Liver (tissue), 9 donors: ENCODE data around the gene CDK19. TPM values are rescaled to one million over a fixed set of nuclear protein-coding genes. Genes with fewer than 3 reads are reported as not detected.

ENCODE experiments used
- DNase-seq: peaks from one replicate; pipeline ENCODE4 v3.0.0-alpha.2; 2017; ENCODE audit warnings: low spot score
- H3K27ac ChIP-seq, 2 donors: one replicate each; pipeline ENCODE4 v1.7.0; 2013; ENCODE audit warnings: inconsistent platforms in 2 of 2, low read length in 2 of 2, control low read depth in 1 of 2, low read depth in 1 of 2, mild to moderate bottlenecking in 1 of 2
- H3K27me3 ChIP-seq, 4 donors: one replicate each; pipeline versions ENCODE4 v1.6.1 to v1.7.0; 2013; ENCODE audit warnings: low read length in 3 of 4, inconsistent platforms in 1 of 4, mild to moderate bottlenecking in 1 of 4, moderate library complexity in 1 of 4; ENCODE audit not compliant: control insufficient read depth in 4 of 4, insufficient read depth in 4 of 4
- H3K36me3 ChIP-seq, 4 donors: one replicate each; pipeline versions ENCODE4 v1.6.1 to v1.7.0; 2013; ENCODE audit warnings: low read length in 3 of 4, mild to moderate bottlenecking in 3 of 4, low read depth in 1 of 4, moderate library complexity in 1 of 4; ENCODE audit not compliant: control insufficient read depth in 4 of 4, insufficient read depth in 3 of 4
- H3K4me1 ChIP-seq, 4 donors: one replicate each; pipeline versions ENCODE4 v1.6.1 to v1.7.0; 2013; ENCODE audit warnings: low read length in 3 of 4, mild to moderate bottlenecking in 3 of 4, moderate library complexity in 1 of 4; ENCODE audit not compliant: control insufficient read depth in 4 of 4, insufficient read depth in 4 of 4
- H3K4me3 ChIP-seq, 3 donors: one replicate each; pipeline versions ENCODE4 v1.6.1 to v1.7.0; 2013; ENCODE audit warnings: low read length in 3 of 3, control low read depth in 1 of 3, low read depth in 1 of 3, mild to moderate bottlenecking in 1 of 3
- H3K9ac ChIP-seq, 2 donors: one replicate each; pipeline ENCODE4 v1.7.0; 2013; ENCODE audit warnings: low read length in 2 of 2, mild to moderate bottlenecking in 2 of 2, moderate library complexity in 2 of 2, control low read depth in 1 of 2, low read depth in 1 of 2
- H3K9me3 ChIP-seq, 4 donors: one replicate each; pipeline versions ENCODE4 v1.6.1 to v1.7.0; 2013; ENCODE audit warnings: low read length in 3 of 4; ENCODE audit not compliant: control insufficient read depth in 4 of 4
- EGR1 ChIP-seq, 2 donors: IDR thresholded peaks; 2 replicates each; pipeline ENCODE4 v1.6.1; 2016 to 2018; ENCODE audit warnings: antibody characterized with exemption in 2 of 2, low read depth in 2 of 2
- FOXA1 ChIP-seq: IDR thresholded peaks from 2 replicates; pipeline ENCODE4 v1.6.1; 2016; ENCODE audit warnings: antibody characterized with exemption
- FOXA2 ChIP-seq: IDR thresholded peaks from 2 replicates; pipeline ENCODE4 v1.6.1; 2016; ENCODE audit warnings: antibody characterized with exemption
- GABPA ChIP-seq, 2 donors: IDR thresholded peaks in 1 of 2; conservative IDR thresholded peaks in 1 of 2; 2 replicates each; pipeline ENCODE4 v1.6.1; 2016; ENCODE audit warnings: antibody characterized with exemption in 2 of 2, mild to moderate bottlenecking in 1 of 2, moderate library complexity in 1 of 2
- HNF4A ChIP-seq, 2 donors: conservative IDR thresholded peaks; 2 replicates each; pipeline ENCODE4 v1.6.1; 2016; ENCODE audit warnings: antibody characterized with exemption in 2 of 2, mild to moderate bottlenecking in 2 of 2
- HNF4G ChIP-seq: IDR thresholded peaks from 2 replicates; pipeline ENCODE4 v1.6.1; 2016; ENCODE audit warnings: antibody characterized with exemption
- JUND ChIP-seq, 2 donors: IDR thresholded peaks; 2 replicates each; pipeline ENCODE4 v1.6.1; 2016; ENCODE audit warnings: antibody characterized with exemption in 2 of 2
- NR2F2 ChIP-seq: IDR thresholded peaks from 2 replicates; pipeline ENCODE4 v1.6.1; 2016; ENCODE audit warnings: antibody characterized with exemption
- RAD21 ChIP-seq, 2 donors: IDR thresholded peaks; 2 replicates each; pipeline ENCODE4 v1.6.1; 2016; ENCODE audit warnings: antibody characterized with exemption in 2 of 2, mild to moderate bottlenecking in 2 of 2
- RXRA ChIP-seq, 2 donors: IDR thresholded peaks; 2 replicates each; pipeline ENCODE4 v1.6.1; 2017 to 2018; ENCODE audit warnings: antibody characterized with exemption in 2 of 2, mild to moderate bottlenecking in 1 of 2
- SP1 ChIP-seq: IDR thresholded peaks from 2 replicates; pipeline ENCODE4 v1.6.1; 2018; ENCODE audit warnings: antibody characterized with exemption, mild to moderate bottlenecking
- TAF1 ChIP-seq: conservative IDR thresholded peaks from 2 replicates; pipeline ENCODE4 v1.6.1; 2016; ENCODE audit warnings: antibody characterized with exemption, mild to moderate bottlenecking
- YY1 ChIP-seq: IDR thresholded peaks from 2 replicates; pipeline ENCODE4 v1.6.1; 2016; ENCODE audit warnings: antibody characterized with exemption, mild to moderate bottlenecking
- ZBTB33 ChIP-seq: IDR thresholded peaks from 2 replicates; pipeline ENCODE4 v1.6.1; 2016; ENCODE audit warnings: antibody characterized with exemption
- WGBS: extraction: QIAGEN DNeasy Blood & Tissue Kit; methylation state at CpG from one replicate; pipeline ENCODE4 v1.1.7; 2013; 5-methylcytosine and 5-hydroxymethylcytosine counted together
- polyA plus RNA-seq, 2 donors: library from polyadenylated mRNA; stranded (reverse) in 1 of 2; unstranded in 1 of 2; fragments of 200-250 nt in 1 of 2; fragments of >200 nt in 1 of 2; fragmentation: Nextera tagmentation in 1 of 2; extraction: Ambion mirVana in 1 of 2; gene quantifications; one replicate each; pipeline versions ENCODE4 v1.2.1 to v1.2.3, GENCODE V29; 2013 to 2015
- total RNA-seq, 2 donors: library from RNA; depleted of rRNA; stranded (reverse); fragments of >200 nt; gene quantifications; one replicate each; pipeline ENCODE4 v1.2.3, GENCODE V29; 2014
- TF ChIP-seq, protein P1 (sequence below): IDR thresholded peaks from 2 replicates; pipeline ENCODE4 v1.6.1; 2016; ENCODE audit warnings: antibody characterized with exemption
- TF ChIP-seq, protein P2 (sequence below): IDR thresholded peaks from 2 replicates; pipeline ENCODE4 v1.6.1; 2016; ENCODE audit warnings: antibody characterized with exemption, mild to moderate bottlenecking
- TF ChIP-seq, protein P3 (sequence below): fragments of 150-350 bp; IDR thresholded peaks from 2 replicates; pipeline ENCODE4 v1.5.1; 2017; ENCODE audit warnings: improper control_type of control experiment, low read depth, low read length; ENCODE audit not compliant: missing input control
- donor health status: healthy.
- donor health status: healthy.
- donor health status: healthy.
- donor health status: healthy.
- donor health status: healthy.

Gene CDK19
- total and polyA plus RNA-seq, 4 donors, result 1.8 to 7.6 (median 3.9) TPM

DNA sequence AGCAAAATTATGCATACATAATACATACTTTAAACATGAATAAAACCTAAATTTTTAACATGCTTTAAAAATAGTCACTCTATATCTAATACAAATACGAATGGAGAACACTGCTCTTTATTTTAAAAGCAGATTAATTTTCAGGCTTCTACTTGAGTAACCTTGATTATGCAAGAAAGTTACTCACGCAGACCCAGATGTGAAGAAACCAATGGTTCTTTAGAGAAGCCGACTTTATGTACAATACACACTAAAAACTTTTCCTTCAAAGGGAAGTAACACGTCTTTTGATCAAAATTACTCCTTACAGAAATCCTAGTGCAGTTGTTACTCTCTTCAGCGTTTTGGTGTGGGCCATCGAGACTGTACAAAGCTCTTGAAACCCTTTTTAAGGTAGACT, 201.9 kb downstream of the CDK19 start:
- Histone ChIP-seq H3K27me3 (no peaks in the 10 kb centered on the region), H3K36me3 (peaks cover 0 to 12% (median 6%) of the 10 kb centered on the region in 4 donors), H3K27ac (no peak overlapping the region), H3K9ac (no peak overlapping the region), H3K4me3 (no peak overlapping the region), H3K4me1 (no peaks in the 10 kb centered on the region), H3K9me3 (no peaks in the 10 kb centered on the region)
- no peak for DNase-seq
- TF ChIP-seq HNF4A (conservative IDR thresholded peaks at IDR 0.05) (no peak), HNF4G (no peak), GABPA (IDR thresholded peaks at IDR 0.05 in 1 of 2, conservative IDR thresholded peaks at IDR 0.05 in 1 of 2) (no peak), SP1 (no peak), RXRA (IDR thresholded peaks at IDR 0.05) (no peak), JUND (IDR thresholded peaks at IDR 0.05) (no peak), ZBTB33 (no peak), EGR1 (IDR thresholded peaks at IDR 0.05; ENCODE audit: low read depth in 2 of 2) (no peak), RAD21 (IDR thresholded peaks at IDR 0.05) (no peak), YY1 (no peak), FOXA1 (no peak), NR2F2 (no peak), TAF1 (no peak), FOXA2 (no peak)
- TF ChIP-seq, protein P1, sequence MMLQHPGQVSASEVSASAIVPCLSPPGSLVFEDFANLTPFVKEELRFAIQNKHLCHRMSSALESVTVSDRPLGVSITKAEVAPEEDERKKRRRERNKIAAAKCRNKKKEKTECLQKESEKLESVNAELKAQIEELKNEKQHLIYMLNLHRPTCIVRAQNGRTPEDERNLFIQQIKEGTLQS, result no peak
- TF ChIP-seq, protein P2, sequence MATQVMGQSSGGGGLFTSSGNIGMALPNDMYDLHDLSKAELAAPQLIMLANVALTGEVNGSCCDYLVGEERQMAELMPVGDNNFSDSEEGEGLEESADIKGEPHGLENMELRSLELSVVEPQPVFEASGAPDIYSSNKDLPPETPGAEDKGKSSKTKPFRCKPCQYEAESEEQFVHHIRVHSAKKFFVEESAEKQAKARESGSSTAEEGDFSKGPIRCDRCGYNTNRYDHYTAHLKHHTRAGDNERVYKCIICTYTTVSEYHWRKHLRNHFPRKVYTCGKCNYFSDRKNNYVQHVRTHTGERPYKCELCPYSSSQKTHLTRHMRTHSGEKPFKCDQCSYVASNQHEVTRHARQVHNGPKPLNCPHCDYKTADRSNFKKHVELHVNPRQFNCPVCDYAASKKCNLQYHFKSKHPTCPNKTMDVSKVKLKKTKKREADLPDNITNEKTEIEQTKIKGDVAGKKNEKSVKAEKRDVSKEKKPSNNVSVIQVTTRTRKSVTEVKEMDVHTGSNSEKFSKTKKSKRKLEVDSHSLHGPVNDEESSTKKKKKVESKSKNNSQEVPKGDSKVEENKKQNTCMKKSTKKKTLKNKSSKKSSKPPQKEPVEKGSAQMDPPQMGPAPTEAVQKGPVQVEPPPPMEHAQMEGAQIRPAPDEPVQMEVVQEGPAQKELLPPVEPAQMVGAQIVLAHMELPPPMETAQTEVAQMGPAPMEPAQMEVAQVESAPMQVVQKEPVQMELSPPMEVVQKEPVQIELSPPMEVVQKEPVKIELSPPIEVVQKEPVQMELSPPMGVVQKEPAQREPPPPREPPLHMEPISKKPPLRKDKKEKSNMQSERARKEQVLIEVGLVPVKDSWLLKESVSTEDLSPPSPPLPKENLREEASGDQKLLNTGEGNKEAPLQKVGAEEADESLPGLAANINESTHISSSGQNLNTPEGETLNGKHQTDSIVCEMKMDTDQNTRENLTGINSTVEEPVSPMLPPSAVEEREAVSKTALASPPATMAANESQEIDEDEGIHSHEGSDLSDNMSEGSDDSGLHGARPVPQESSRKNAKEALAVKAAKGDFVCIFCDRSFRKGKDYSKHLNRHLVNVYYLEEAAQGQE, result no peak
- TF ChIP-seq, protein P3, sequence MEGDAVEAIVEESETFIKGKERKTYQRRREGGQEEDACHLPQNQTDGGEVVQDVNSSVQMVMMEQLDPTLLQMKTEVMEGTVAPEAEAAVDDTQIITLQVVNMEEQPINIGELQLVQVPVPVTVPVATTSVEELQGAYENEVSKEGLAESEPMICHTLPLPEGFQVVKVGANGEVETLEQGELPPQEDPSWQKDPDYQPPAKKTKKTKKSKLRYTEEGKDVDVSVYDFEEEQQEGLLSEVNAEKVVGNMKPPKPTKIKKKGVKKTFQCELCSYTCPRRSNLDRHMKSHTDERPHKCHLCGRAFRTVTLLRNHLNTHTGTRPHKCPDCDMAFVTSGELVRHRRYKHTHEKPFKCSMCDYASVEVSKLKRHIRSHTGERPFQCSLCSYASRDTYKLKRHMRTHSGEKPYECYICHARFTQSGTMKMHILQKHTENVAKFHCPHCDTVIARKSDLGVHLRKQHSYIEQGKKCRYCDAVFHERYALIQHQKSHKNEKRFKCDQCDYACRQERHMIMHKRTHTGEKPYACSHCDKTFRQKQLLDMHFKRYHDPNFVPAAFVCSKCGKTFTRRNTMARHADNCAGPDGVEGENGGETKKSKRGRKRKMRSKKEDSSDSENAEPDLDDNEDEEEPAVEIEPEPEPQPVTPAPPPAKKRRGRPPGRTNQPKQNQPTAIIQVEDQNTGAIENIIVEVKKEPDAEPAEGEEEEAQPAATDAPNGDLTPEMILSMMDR, result no peak
- 90% methylated on average over 6 of the region's 6 CpGs for whole genome bisulfite sequencing

DNA sequence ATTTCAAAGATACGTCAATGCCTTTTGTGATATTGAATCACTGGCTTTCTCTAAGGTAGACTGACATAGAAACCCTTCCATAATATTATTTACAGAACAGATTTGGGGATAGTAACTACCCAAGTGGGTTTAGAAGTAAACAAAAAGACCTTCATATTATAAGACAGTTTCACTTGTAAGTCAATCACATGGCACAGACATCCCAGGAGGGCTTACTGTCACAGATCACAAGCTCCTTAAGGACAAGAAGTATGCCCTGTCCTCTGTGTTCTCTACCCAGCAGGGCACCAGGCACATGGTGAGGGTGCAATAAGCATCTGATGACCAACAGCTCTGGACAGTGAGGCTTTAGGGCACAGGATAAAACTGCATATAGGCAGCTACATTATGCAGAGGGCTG, 203.0 kb downstream of the CDK19 start:
- H3K9me3 ChIP-seq, result no peaks in the 10 kb centered on the region
- no peak overlapping the region for H3K9ac ChIP-seq
- no peak overlapping the region for H3K4me3 ChIP-seq
- peaks cover 0 to 12% (median 6%) of the 10 kb centered on the region in 4 donors for H3K36me3 ChIP-seq
- no peak for DNase-seq
- WGBS, result 97% methylated on average over 1 of the region's 1 CpG
- no peaks in the 10 kb centered on the region for H3K27me3 ChIP-seq
- H3K27ac ChIP-seq, result no peak overlapping the region
- no peaks in the 10 kb centered on the region for H3K4me1 ChIP-seq
- TF ChIP-seq JUND (IDR thresholded peaks at IDR 0.05) (no peak), HNF4G (no peak), EGR1 (IDR thresholded peaks at IDR 0.05; ENCODE audit: low read depth in 2 of 2) (no peak), HNF4A (conservative IDR thresholded peaks at IDR 0.05) (no peak), ZBTB33 (no peak), FOXA1 (no peak)
- TF ChIP-seq, protein P3, result no peak
- TF ChIP-seq, protein P2, result no peak
